Spleen (tissue), 11 donors: ENCODE measurements around the gene PLCH1. TPM values are rescaled to one million over a fixed set of nuclear protein-coding genes. Genes with fewer than 3 reads are reported as not detected.

Experiments
- DNase-seq: peaks from one replicate; pipeline ENCODE4 v3.0.0-alpha.2; 2020
- H3K27ac ChIP-seq, 8 donors: fragments of 200-600 bp; sonication (generic) in 7 of 8; 1 replicate in 4 of 8; 2 replicates in 4 of 8; pipeline versions ENCODE4 v1.5.0 to v1.8.0; 2016 to 2021; ENCODE audit warnings: inconsistent platforms in 4 of 8, mild to moderate bottlenecking in 4 of 8, moderate library complexity in 1 of 8
- H3K27me3 ChIP-seq, 7 donors: fragments of 200-600 bp; sonication (generic) in 6 of 7; replicated peaks in 1 of 7; 1 replicate in 4 of 7; 2 replicates in 3 of 7; pipeline versions ENCODE4 v1.5.0 to v1.8.0; 2016 to 2021; ENCODE audit warnings: inconsistent platforms in 3 of 7, mild to moderate bottlenecking in 1 of 7
- H3K36me3 ChIP-seq, 6 donors: fragments of 200-600 bp; sonication (generic) in 5 of 6; 1 replicate in 4 of 6; 2 replicates in 2 of 6; pipeline versions ENCODE4 v1.5.0 to v1.8.0; 2016 to 2021; ENCODE audit warnings: inconsistent platforms in 2 of 6
- H3K4me1 ChIP-seq, 6 donors: fragments of 200-600 bp; sonication (generic) in 5 of 6; 1 replicate in 3 of 6; 2 replicates in 3 of 6; pipeline versions ENCODE4 v1.5.0 to v1.8.0; 2016 to 2021; ENCODE audit warnings: inconsistent platforms in 3 of 6
- H3K4me3 ChIP-seq, 8 donors: fragments of 200-600 bp; sonication (generic) in 7 of 8; 1 replicate in 4 of 8; 2 replicates in 4 of 8; pipeline versions ENCODE4 v1.5.0 to v1.8.0; 2016 to 2021; ENCODE audit warnings: inconsistent platforms in 4 of 8, mild to moderate bottlenecking in 4 of 8, moderate library complexity in 2 of 8
- H3K9me3 ChIP-seq, 8 donors: fragments of 200-600 bp; sonication (generic) in 7 of 8; 1 replicate in 4 of 8; 2 replicates in 4 of 8; pipeline versions ENCODE4 v1.5.0 to v1.8.0; 2016 to 2021; ENCODE audit warnings: inconsistent platforms in 4 of 8
- POLR2A ChIP-seq, 3 donors: fragments of 450-650 bp; IDR thresholded peaks; one replicate each; pipeline ENCODE4 v1.5.1; 2017; ENCODE audit warnings: antibody characterized with exemption in 3 of 3, mild to moderate bottlenecking in 1 of 3
- POLR2AphosphoS5 ChIP-seq, 3 donors: sonication (generic); formaldehyde crosslinking; IDR thresholded peaks; one replicate each; pipeline ENCODE4 v1.5.1; 2017; ENCODE audit warnings: antibody characterized with exemption in 3 of 3
- WGBS, 5 donors: extraction: QIAGEN DNeasy Blood & Tissue Kit in 3 of 5; methylation state at CpG; one replicate each; pipeline versions ENCODE4 v1.1.5 to v1.1.7; 2013 to 2018; 5-methylcytosine and 5-hydroxymethylcytosine counted together
- intact Hi-C: fragments of 100-400 bp; cut with DNase I; formaldehyde crosslinking; loops from one replicate; pipeline ENCODE4 v1.15.0; 2023; ENCODE audit warnings: low total_unique reads
- polyA plus RNA-seq, 3 donors: library from polyadenylated mRNA; stranded (reverse); fragments of 200-250 nt; gene quantifications; one replicate each; pipeline ENCODE4 v1.2.1, GENCODE V29; 2013
- total RNA-seq, 7 donors: library from RNA; depleted of rRNA in 3 of 7; stranded (reverse); fragments of >200 nt in 3 of 7; fragmentation: NEBNext Ultra II Directional in 4 of 7; extraction: Animal tissue kit (Norgen Biotek cat#: 25700) in 4 of 7; gene quantifications; one replicate each; pipeline versions ENCODE4 v1.1.0 to v1.2.1, GENCODE V29; 2016 to 2021
- TF ChIP-seq, protein P1 (sequence below), 11 experiments: fragments of 200-600 bp in 7 of 11; fragments of 450-650 bp in 4 of 11; sonication (generic) in 4 of 11; IDR thresholded peaks in 8 of 11; conservative IDR thresholded peaks in 3 of 11; 1 replicate in 7 of 11; 2 replicates in 4 of 11; pipeline versions ENCODE4 v1.4.0 to v1.8.0; 2016 to 2021; ENCODE audit warnings: antibody characterized with exemption in 11 of 11, inconsistent platforms in 4 of 11, mild to moderate bottlenecking in 1 of 11
- donor health status: healthy with polysubstance abuse.
- donor health status: DM: no; HTN: no; CAD: no; lungs with moderate emphysema.
- donor health status: DM: no; HTN: no; CAD: no.
- donor health status: Bipolar disorder and iron deficiency.
- donor health status: healthy.
- donor health status: DM: no; HTN: no; CAD: no.
- donor health status: DM: yes; HTN: yes; CAD: no.

Gene PLCH1
- total and polyA plus RNA-seq, 10 donors, result 0.02 to 0.37 (median 0.13) TPM; not detected in 1

DNA sequence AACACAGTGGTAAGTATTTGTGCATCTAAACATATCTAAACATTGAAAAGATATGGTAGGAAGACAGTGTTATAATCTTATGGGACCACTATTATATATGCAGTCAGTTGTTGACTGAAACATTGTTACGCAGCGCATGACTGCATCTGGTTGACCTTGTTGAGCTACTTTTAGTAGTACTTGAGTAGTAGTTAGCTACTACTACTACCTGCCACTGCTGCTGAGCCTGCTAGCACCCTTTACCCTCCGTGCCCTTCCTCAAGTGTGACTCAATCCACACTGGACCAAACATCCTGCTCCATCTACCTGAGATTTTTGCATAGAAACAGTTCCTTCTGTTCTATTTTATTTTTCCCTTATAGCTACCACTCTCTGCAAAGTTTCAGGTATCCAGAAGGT is 327.8 kb downstream of the PLCH1 start:
- Histone ChIP-seq H3K27me3 (no peaks in the 10 kb centered on the region), H3K36me3 (no peaks in the 10 kb centered on the region), H3K9me3 (no peaks in the 10 kb centered on the region), H3K4me1 (no peaks in the 10 kb centered on the region), H3K4me3 (no peak overlapping the region), H3K27ac (no peak overlapping the region)
- TF ChIP-seq POLR2A (IDR thresholded peaks at IDR 0.05) (no peak), POLR2AphosphoS5 (IDR thresholded peaks at IDR 0.05) (no peak)
- TF ChIP-seq, protein P1, sequence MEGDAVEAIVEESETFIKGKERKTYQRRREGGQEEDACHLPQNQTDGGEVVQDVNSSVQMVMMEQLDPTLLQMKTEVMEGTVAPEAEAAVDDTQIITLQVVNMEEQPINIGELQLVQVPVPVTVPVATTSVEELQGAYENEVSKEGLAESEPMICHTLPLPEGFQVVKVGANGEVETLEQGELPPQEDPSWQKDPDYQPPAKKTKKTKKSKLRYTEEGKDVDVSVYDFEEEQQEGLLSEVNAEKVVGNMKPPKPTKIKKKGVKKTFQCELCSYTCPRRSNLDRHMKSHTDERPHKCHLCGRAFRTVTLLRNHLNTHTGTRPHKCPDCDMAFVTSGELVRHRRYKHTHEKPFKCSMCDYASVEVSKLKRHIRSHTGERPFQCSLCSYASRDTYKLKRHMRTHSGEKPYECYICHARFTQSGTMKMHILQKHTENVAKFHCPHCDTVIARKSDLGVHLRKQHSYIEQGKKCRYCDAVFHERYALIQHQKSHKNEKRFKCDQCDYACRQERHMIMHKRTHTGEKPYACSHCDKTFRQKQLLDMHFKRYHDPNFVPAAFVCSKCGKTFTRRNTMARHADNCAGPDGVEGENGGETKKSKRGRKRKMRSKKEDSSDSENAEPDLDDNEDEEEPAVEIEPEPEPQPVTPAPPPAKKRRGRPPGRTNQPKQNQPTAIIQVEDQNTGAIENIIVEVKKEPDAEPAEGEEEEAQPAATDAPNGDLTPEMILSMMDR (IDR thresholded peaks at IDR 0.05 in 8 of 11, conservative IDR thresholded peaks at IDR 0.05 in 3 of 11), result no peak
- intact Hi-C loops, result no loop called here
- no peak for DNase-seq
- 55 to 96% (median 80%) methylated on average over 3 of the region's 3 CpGs for WGBS, 5 donors

DNA sequence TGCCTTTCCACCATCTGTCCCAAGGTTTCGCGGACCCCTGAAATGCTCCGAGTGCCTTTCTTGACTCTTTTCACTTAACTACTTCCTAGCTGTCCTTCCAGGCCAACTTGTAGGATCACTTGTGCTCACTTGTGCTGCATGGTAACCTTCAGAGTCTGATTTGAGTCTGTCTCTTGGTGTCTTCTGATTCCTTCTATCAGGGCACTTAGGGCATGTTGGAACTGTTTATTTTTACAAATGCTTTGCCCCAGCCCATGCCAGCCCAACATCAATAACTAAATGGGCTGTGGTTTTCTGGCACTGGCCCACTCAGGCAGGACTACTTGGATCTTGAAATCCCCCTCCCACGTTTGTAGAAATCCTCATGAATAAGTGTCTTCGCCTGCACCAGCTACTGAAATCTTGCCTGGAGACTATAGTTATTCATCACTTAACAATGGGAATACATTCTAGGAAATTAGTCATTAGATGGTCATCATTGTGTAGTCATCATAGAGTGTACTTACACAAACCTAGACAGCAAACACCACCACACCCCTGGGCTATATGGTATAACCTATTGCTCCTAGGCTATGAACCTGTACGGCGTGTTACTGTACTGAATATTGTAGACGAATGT is 328.3 kb downstream of the PLCH1 start:
- Histone ChIP-seq H3K36me3 (no peaks in the 10 kb centered on the region), H3K9me3 (no peaks in the 10 kb centered on the region), H3K4me1 (no peaks in the 10 kb centered on the region), H3K27me3 (no peaks in the 10 kb centered on the region), H3K4me3 (no peak overlapping the region), H3K27ac (no peak overlapping the region)
- WGBS, 5 donors, result 85 to 93% (median 89%) methylated on average over 8 of the region's 8 CpGs
- intact Hi-C loops, result no loop called here
- TF ChIP-seq, protein P1 (IDR thresholded peaks at IDR 0.05 in 8 of 11, conservative IDR thresholded peaks at IDR 0.05 in 3 of 11), result no peak
- TF ChIP-seq POLR2A (IDR thresholded peaks at IDR 0.05) (no peak), POLR2AphosphoS5 (IDR thresholded peaks at IDR 0.05) (no peak)
- DNase-seq, result no peak

DNA sequence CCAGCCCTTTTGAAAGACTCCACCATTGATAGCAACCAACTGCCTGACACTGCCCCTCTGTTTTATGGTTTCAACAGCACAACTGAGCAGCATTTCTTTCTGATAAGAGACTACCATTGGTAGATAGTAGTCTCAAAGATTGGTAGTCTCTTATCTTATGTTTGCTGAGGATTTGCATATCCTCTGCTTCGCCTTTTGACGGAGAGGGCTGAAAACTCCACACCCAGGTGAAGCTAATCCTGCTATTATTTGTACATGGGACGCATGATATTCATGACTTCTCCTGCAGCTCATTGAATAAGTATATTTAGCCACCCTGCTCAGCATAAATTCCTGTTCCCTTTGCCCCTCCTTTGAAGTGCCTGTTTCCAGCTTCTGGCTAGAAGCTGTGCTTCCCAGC is 332.0 kb downstream of the PLCH1 start:
- Histone ChIP-seq H3K9me3 (no peaks in the 10 kb centered on the region), H3K4me1 (no peaks in the 10 kb centered on the region), H3K27ac (no peak overlapping the region), H3K4me3 (no peak overlapping the region), H3K27me3 (no peaks in the 10 kb centered on the region), H3K36me3 (no peaks in the 10 kb centered on the region)
- WGBS, 5 donors, result 80 to 89% (median 86%) methylated on average over 3 of the region's 3 CpGs
- TF ChIP-seq, protein P1 (IDR thresholded peaks at IDR 0.05 in 8 of 11, conservative IDR thresholded peaks at IDR 0.05 in 3 of 11), result no peak
- no peak for TF ChIP-seq POLR2AphosphoS5 (IDR thresholded peaks at IDR 0.05)
- no peak for TF ChIP-seq POLR2A (IDR thresholded peaks at IDR 0.05)
- intact Hi-C loops, result no loop called here
- DNase-seq, result no peak

DNA sequence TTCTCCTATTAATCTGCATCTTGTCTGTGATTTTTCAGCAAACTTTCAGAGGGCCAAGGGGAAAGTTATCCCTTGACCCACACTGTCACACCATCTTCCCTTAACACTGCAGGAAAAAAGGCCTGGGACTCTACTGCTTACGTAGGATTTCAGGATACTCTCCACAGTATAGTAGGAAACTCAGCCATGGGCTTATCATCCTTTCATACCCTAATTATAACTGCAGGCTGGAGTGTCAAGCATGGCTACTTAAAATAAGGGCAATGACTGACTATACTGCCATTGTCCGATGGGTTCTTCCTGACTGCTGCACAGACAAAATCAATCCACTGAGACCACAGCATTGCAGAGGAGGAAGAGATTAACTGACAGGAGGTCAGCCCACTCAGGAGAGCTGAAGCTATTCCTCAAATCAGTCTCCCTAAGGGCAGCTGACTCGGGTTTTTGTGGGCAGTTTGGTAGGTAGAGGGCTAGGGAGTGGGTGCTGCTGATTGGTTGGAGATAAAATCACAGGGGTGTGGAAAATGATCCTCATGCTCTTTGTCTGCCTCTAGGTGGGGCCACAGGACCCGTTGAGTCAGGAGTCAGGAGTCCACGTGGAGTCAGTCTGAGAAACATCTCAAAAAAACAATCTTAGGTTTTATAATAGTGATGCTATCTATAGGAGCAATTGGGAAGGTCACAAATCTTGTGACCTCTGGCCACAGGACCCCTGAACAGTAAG is 333.2 kb downstream of the PLCH1 start:
- Histone ChIP-seq H3K27me3 (no peaks in the 10 kb centered on the region), H3K4me3 (no peak overlapping the region), H3K27ac (no peak overlapping the region), H3K9me3 (no peaks in the 10 kb centered on the region), H3K36me3 (no peaks in the 10 kb centered on the region), H3K4me1 (no peaks in the 10 kb centered on the region)
- DNase-seq, result no peak
- TF ChIP-seq POLR2AphosphoS5 (IDR thresholded peaks at IDR 0.05) (no peak), POLR2A (IDR thresholded peaks at IDR 0.05) (no peak)
- TF ChIP-seq, protein P1 (IDR thresholded peaks at IDR 0.05 in 8 of 11, conservative IDR thresholded peaks at IDR 0.05 in 3 of 11), result no peak
- intact Hi-C loops, result no loop called here
- 75 to 89% (median 81%) methylated on average over 5 of the region's 5 CpGs for WGBS, 5 donors
